Lung (tissue), 12 donors: ENCODE data around the gene EXOC4. TPM values are rescaled to one million over a fixed set of nuclear protein-coding genes. Genes with fewer than 3 reads are reported as not detected.

ENCODE experiments used
- ATAC-seq: fragments of 200-7000 bp; cut with Tn5 transposase; one replicate; pipeline ENCODE4 v1.9.1; 2020; ENCODE audit warnings: moderate number of reproducible peaks; ENCODE audit not compliant: insufficient read depth, low FRiP score
- DNase-seq, 3 donors: peaks; one replicate each; pipeline ENCODE4 v3.0.0-alpha.2; 2013 to 2017
- H3K27ac ChIP-seq, 2 donors: one replicate each; pipeline ENCODE4 v1.5.1; 2013; ENCODE audit warnings: mild to moderate bottlenecking in 2 of 2, moderate library complexity in 2 of 2, control low read depth in 1 of 2, inconsistent platforms in 1 of 2, low read depth in 1 of 2, low read length in 1 of 2
- H3K27me3 ChIP-seq, 3 donors: one replicate each; pipeline ENCODE4 v1.5.1; 2013; ENCODE audit warnings: low read length in 2 of 3; ENCODE audit not compliant: control insufficient read depth in 3 of 3, insufficient read depth in 3 of 3
- H3K36me3 ChIP-seq, 4 donors: one replicate each; pipeline ENCODE4 v1.5.1; 2013; ENCODE audit warnings: low read length in 4 of 4, mild to moderate bottlenecking in 1 of 4, moderate library complexity in 1 of 4; ENCODE audit not compliant: control insufficient read depth in 4 of 4, insufficient read depth in 4 of 4
- H3K4me1 ChIP-seq, 5 donors: one replicate each; pipeline ENCODE4 v1.5.1; 2013; ENCODE audit warnings: low read length in 5 of 5, mild to moderate bottlenecking in 2 of 5, moderate library complexity in 1 of 5; ENCODE audit not compliant: control insufficient read depth in 5 of 5, insufficient read depth in 5 of 5
- H3K4me3 ChIP-seq: one replicate; pipeline ENCODE4 v1.5.1; 2013; ENCODE audit warnings: mild to moderate bottlenecking, control low read depth, moderate library complexity
- H3K9ac ChIP-seq, 2 donors: one replicate each; pipeline ENCODE4 v1.5.1; 2013; ENCODE audit warnings: low read length in 2 of 2, control low read depth in 1 of 2; ENCODE audit not compliant: insufficient read depth in 1 of 2
- H3K9me3 ChIP-seq, 4 donors: one replicate each; pipeline ENCODE4 v1.5.1; 2013; ENCODE audit warnings: low read length in 3 of 4, mild to moderate bottlenecking in 1 of 4, moderate library complexity in 1 of 4; ENCODE audit not compliant: control insufficient read depth in 4 of 4, insufficient read depth in 3 of 4
- WGBS, 2 donors: extraction: QIAGEN DNeasy Blood & Tissue Kit; methylation state at CpG; one replicate each; pipeline ENCODE4 v1.1.7; 2013; 5-methylcytosine and 5-hydroxymethylcytosine counted together
- polyA plus RNA-seq, 2 donors: library from polyadenylated mRNA; stranded (reverse); fragments of 200-250 nt; gene quantifications; one replicate each; pipeline ENCODE4 v1.2.1, GENCODE V29; 2013
- total RNA-seq, 2 donors: library from RNA; depleted of rRNA in 1 of 2; stranded (reverse); fragments of >200 nt in 1 of 2; gene quantifications; one replicate each; pipeline ENCODE4 v1.2.1, GENCODE V29; 2014 to 2021
- TF ChIP-seq, protein P1 (sequence below): IDR thresholded peaks from 2 replicates; pipeline ENCODE4 v1.5.1; 2012; ENCODE audit warnings: mild to moderate bottlenecking; ENCODE audit errors: control extremely low read depth, extremely low read depth
- donor health status: control.
- donor health status: control.
- donor health status: Bipolar disorder and iron deficiency.
- donor health status: healthy.
- donor health status: DM: yes; HTN: yes; CAD: no.

Gene EXOC4
- total and polyA plus RNA-seq, 4 donors: 10.3 to 232 (median 47.4) TPM

DNA sequence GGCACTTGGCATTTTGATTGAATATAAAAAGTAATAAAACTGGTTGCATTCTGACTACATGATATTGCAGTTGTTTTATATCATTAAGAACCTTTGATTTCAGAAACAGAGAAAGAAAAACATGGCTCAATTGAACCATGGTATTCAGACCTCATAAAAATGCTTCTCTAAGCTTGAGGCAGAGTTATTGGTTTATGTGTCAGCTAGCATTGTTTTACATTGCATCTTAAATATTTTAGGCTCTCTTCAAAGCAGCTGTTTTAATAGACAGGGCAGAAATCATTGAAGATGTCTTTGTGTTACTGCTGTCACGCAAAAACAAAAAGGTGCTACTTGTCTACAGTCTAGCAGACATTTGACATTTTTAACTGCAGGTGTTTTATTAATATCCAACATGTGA, 299.2 kb downstream of the EXOC4 start:
- TF ChIP-seq, protein P1, sequence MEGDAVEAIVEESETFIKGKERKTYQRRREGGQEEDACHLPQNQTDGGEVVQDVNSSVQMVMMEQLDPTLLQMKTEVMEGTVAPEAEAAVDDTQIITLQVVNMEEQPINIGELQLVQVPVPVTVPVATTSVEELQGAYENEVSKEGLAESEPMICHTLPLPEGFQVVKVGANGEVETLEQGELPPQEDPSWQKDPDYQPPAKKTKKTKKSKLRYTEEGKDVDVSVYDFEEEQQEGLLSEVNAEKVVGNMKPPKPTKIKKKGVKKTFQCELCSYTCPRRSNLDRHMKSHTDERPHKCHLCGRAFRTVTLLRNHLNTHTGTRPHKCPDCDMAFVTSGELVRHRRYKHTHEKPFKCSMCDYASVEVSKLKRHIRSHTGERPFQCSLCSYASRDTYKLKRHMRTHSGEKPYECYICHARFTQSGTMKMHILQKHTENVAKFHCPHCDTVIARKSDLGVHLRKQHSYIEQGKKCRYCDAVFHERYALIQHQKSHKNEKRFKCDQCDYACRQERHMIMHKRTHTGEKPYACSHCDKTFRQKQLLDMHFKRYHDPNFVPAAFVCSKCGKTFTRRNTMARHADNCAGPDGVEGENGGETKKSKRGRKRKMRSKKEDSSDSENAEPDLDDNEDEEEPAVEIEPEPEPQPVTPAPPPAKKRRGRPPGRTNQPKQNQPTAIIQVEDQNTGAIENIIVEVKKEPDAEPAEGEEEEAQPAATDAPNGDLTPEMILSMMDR: no peak
- Histone ChIP-seq H3K27ac (no peak overlapping the region), H3K36me3 (no peaks in the 10 kb centered on the region), H3K27me3 (no peaks in the 10 kb centered on the region), H3K4me1 (peaks cover 0 to 2% (median 0%) of the 10 kb centered on the region in 5 donors), H3K9ac (no peak overlapping the region), H3K9me3 (no peaks in the 10 kb centered on the region), H3K4me3 (no peak overlapping the region)
- ATAC-seq (no peak), DNase-seq (no peak)
- WGBS, 2 donors: 98 to 99% methylated on average over 1 of the region's 1 CpG

DNA sequence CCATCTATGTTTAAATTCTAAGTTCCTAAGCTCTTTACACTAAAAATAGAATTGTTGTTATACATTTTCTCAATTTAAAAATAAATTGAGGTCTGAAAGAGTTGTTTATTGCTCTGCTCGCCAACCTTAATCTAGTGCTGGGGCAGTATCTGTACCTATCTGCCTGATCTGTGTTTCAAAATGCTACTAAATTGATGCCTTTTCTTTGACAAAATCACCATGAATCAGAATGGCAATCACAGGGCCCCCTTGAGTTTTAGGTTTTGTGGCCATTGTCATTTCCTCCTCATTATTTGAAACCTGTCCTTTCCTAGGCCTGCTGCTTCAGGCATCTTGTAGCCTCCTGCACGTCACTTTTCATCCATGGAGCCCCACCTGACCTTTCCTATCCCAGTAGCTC, 301.5 kb downstream of the EXOC4 start:
- ATAC-seq (no peak), DNase-seq (no peak)
- no peak overlapping the region for H3K9ac ChIP-seq
- H3K4me1 ChIP-seq: peaks cover 0 to 2% (median 0%) of the 10 kb centered on the region in 5 donors
- H3K27ac ChIP-seq: no peak overlapping the region
- H3K9me3 ChIP-seq: no peaks in the 10 kb centered on the region
- 95 to 98% methylated on average over 2 of the region's 2 CpGs for WGBS, 2 donors
- no peaks in the 10 kb centered on the region for H3K36me3 ChIP-seq
- TF ChIP-seq, protein P1: no peak
- H3K27me3 ChIP-seq: no peaks in the 10 kb centered on the region
- H3K4me3 ChIP-seq: no peak overlapping the region

DNA sequence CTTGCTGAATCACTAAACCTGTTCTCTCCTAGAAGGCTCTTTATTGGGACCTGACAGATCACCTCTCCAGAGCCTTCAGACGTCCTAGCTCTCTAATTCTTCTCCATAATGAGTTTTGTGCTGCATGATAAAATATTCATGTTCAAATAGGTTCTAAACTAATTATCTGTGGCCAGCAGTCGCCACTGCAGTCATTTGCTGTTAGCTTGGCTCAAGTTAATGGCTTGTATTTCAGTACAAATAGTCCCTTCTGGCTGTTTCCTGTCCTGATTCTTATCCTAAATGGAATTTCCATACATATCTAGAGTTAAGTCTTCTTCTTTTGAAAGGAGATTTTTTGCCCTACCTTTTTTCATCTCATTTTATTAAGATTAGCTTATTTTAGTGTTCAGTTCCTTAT, 303.2 kb downstream of the EXOC4 start:
- DNase-seq (no peak), ATAC-seq (no peak)
- H3K4me1 ChIP-seq: no peaks in the 10 kb centered on the region
- TF ChIP-seq, protein P1: no peak
- H3K27ac ChIP-seq: no peak overlapping the region
- H3K9me3 ChIP-seq: no peaks in the 10 kb centered on the region
- H3K4me3 ChIP-seq: no peak overlapping the region
- H3K9ac ChIP-seq: no peak overlapping the region
- no peaks in the 10 kb centered on the region for H3K27me3 ChIP-seq
- WGBS, 2 donors: 40% methylated on average over 2 of the region's 2 CpGs
- no peaks in the 10 kb centered on the region for H3K36me3 ChIP-seq

DNA sequence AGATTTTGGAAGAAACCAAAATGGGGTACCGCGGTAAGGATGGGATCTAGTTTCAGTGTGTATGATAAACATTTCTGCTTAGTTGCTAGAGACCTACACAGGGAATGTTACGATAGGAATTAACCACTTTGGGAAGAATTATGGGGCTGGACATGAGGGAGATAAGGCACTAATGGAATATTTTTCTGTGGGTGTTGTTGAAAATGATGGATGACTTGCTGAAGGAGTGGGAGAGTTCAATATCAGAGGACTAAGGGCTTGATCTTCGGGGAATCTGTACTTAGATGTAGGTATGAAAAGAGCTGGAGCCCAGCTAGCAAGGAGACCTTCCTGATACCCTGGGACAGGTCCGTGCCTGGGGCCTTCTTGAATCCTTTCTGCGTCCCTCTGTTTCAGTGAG, 303.7 kb downstream of the EXOC4 start:
- Histone ChIP-seq H3K9ac (no peak overlapping the region), H3K27ac (no peak overlapping the region), H3K36me3 (no peaks in the 10 kb centered on the region), H3K9me3 (no peaks in the 10 kb centered on the region), H3K4me1 (no peaks in the 10 kb centered on the region), H3K27me3 (no peaks in the 10 kb centered on the region), H3K4me3 (no peak overlapping the region)
- WGBS, 2 donors: 92 to 96% methylated on average over 6 of the region's 6 CpGs
- TF ChIP-seq, protein P1: no peak
- DNase-seq: no peak
- no peak for ATAC-seq
